Gastrocnemius medialis (tissue), 4 donors: ENCODE results near the gene TTYH2.

Source experiments
- POLR2A ChIP-seq, 2 donors: fragments of 450-650 bp; IDR thresholded peaks; one replicate each; pipeline ENCODE4 v1.6.1; 2017; ENCODE audit warnings: antibody characterized with exemption in 2 of 2, mild to moderate bottlenecking in 2 of 2, moderate library complexity in 2 of 2
- TF ChIP-seq, protein P1 (sequence below), 5 experiments: fragments of 450-650 bp in 3 of 5; fragments of 200-600 bp in 2 of 5; sonication (generic) in 2 of 5; IDR thresholded peaks in 4 of 5; conservative IDR thresholded peaks in 1 of 5; 1 replicate in 4 of 5; 2 replicates in 1 of 5; pipeline ENCODE4 v1.5.1; 2016 to 2019; ENCODE audit warnings: antibody characterized with exemption in 5 of 5, mild to moderate bottlenecking in 3 of 5, moderate library complexity in 3 of 5

DNA sequence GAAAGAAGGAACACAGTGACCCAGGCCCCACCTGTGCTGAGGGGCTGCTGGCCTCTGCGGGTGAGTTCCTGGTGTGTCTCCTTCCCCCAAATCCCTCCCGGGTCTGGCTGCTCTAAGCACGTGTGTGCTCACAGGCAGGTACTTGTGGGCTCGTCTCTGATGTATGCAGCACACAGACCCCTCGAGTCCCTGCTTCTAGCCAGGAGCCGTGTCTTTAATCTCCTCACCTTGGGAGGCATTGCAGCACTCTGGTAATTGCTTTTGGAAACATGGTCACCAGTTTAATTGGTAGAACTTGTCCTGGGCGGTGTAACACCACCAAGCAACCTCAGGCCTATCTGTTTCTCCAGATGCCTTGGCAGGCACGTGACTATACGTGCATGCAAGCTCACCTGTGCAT is 18.7 kb upstream of the TTYH2 start:
- TF ChIP-seq, protein P1, sequence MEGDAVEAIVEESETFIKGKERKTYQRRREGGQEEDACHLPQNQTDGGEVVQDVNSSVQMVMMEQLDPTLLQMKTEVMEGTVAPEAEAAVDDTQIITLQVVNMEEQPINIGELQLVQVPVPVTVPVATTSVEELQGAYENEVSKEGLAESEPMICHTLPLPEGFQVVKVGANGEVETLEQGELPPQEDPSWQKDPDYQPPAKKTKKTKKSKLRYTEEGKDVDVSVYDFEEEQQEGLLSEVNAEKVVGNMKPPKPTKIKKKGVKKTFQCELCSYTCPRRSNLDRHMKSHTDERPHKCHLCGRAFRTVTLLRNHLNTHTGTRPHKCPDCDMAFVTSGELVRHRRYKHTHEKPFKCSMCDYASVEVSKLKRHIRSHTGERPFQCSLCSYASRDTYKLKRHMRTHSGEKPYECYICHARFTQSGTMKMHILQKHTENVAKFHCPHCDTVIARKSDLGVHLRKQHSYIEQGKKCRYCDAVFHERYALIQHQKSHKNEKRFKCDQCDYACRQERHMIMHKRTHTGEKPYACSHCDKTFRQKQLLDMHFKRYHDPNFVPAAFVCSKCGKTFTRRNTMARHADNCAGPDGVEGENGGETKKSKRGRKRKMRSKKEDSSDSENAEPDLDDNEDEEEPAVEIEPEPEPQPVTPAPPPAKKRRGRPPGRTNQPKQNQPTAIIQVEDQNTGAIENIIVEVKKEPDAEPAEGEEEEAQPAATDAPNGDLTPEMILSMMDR (IDR thresholded peaks at IDR 0.05 in 4 of 5, conservative IDR thresholded peaks at IDR 0.05 in 1 of 5): no peak
- TF ChIP-seq POLR2A (IDR thresholded peaks at IDR 0.05): no peak
